SIG-M5 (cell line): ENCODE measurements around the gene UGDH.
A peak's percentile ranks its signal among the peaks of the same experiment; 100 is the strongest.
"Not testable (repeated sequence)": the region's sequence is repeated elsewhere in the genome, so short reads cannot be mapped to it uniquely, and the experiment has no call there.

Source experiments
- DNase-seq: peaks from one replicate; lab custom pipeline; 2025; lab: John Stamatoyannopoulos, UW

UGDH gene

GRCh38 chr4:39527296-39528060, at the start of gene UGDH:
Gene UGDH (minus strand): TSS chr4:39527439. CDS start chr4:39521512, 5,927 bp downstream.
- DNase-seq, result peak; percentile 56

- DNase-seq, result no peak
These were observed 47.7 kb upstream of the UGDH start for GRCh38 chr4:39574946-39575345.

GRCh38 chr4:39571504-39571903, 44.3 kb upstream of the UGDH start:
- DNase-seq, result no peak

- DNase-seq, result no peak
These were observed 43.8 kb upstream of the UGDH start for GRCh38 chr4:39571054-39571453.

GRCh38 chr4:39569209-39569608, 42.0 kb upstream of the UGDH start:
- no peak for DNase-seq

- no peak for DNase-seq
These were observed 41.6 kb upstream of the UGDH start for GRCh38 chr4:39568805-39569204.

- DNase-seq, result no peak
These were observed 38.8 kb upstream of the UGDH start for GRCh38 chr4:39565878-39566600.

GRCh38 chr4:39563346-39563847, 36.2 kb upstream of the UGDH start:
- no peak for DNase-seq

GRCh38 chr4:39562792-39563191, 35.6 kb upstream of the UGDH start:
- DNase-seq, result no peak

- DNase-seq, result no peak
These were observed 32.4 kb upstream of the UGDH start for GRCh38 chr4:39559626-39560025.

- no peak for DNase-seq
These were observed 28.2 kb upstream of the UGDH start for GRCh38 chr4:39555472-39555871.

- no peak for DNase-seq
These were observed 21.3 kb upstream of the UGDH start for GRCh38 chr4:39548425-39549067.

GRCh38 chr4:39544580-39545315, 17.5 kb upstream of the UGDH start:
- no peak for DNase-seq

GRCh38 chr4:39544080-39544479, 16.8 kb upstream of the UGDH start:
- DNase-seq, result not testable (repeated sequence)

GRCh38 chr4:39543034-39543433, 15.8 kb upstream of the UGDH start:
- no peak for DNase-seq

- no peak for DNase-seq
These were observed 15.4 kb upstream of the UGDH start for GRCh38 chr4:39542611-39543012.

- no peak for DNase-seq
These were observed 14.9 kb upstream of the UGDH start for GRCh38 chr4:39541987-39542610.

- no peak for DNase-seq
These were observed 11.9 kb upstream of the UGDH start for GRCh38 chr4:39539089-39539611.

- DNase-seq, result no peak
These were observed 6.3 kb upstream of the UGDH start for GRCh38 chr4:39533541-39533940.

GRCh38 chr4:39532237-39532636, 5.0 kb upstream of the UGDH start:
- not testable (repeated sequence) for DNase-seq

- DNase-seq, result no peak
These were observed 3.4 kb upstream of the UGDH start for GRCh38 chr4:39530682-39531081.
